Islet precursor cell (in vitro differentiated cells): ENCODE data around the gene TBC1D14.

Experiments used
- DNase-seq: peaks from one replicate; pipeline ENCODE4 v3.0.0-alpha.2; 2018

Gene TBC1D14

GRCh38 chr4:7025040-7025602 lies 115.5 kb downstream of the TBC1D14 start:
- DNase-seq: no peak

- no peak for DNase-seq
Observed at GRCh38 chr4:7026107-7026506, 116.5 kb downstream of the TBC1D14 start.

GRCh38 chr4:7027284-7027683 lies 117.7 kb downstream of the TBC1D14 start:
- DNase-seq: no peak

GRCh38 chr4:7027913-7028312 lies 118.3 kb downstream of the TBC1D14 start:
- no peak for DNase-seq

- DNase-seq: no peak
Observed at GRCh38 chr4:7029212-7029611, 119.6 kb downstream of the TBC1D14 start.

GRCh38 chr4:7029921-7030320 lies 120.3 kb downstream of the TBC1D14 start:
- peak; percentile 29 for DNase-seq

- DNase-seq: no peak
Observed at GRCh38 chr4:7030856-7031255, 121.2 kb downstream of the TBC1D14 start.

- no peak for DNase-seq
Observed at GRCh38 chr4:7031558-7032449, 122.2 kb downstream of the TBC1D14 start.

- DNase-seq: no peak
Observed at GRCh38 chr4:7032596-7032995, 123.0 kb downstream of the TBC1D14 start.

GRCh38 chr4:7034262-7035081 lies 124.8 kb downstream of the TBC1D14 start:
- DNase-seq: peak; percentile 90

- DNase-seq: no peak
Observed at GRCh38 chr4:7037425-7037824, 127.8 kb downstream of the TBC1D14 start.

- no peak for DNase-seq
Observed at GRCh38 chr4:7040765-7041164, 131.1 kb downstream of the TBC1D14 start.

- no peak for DNase-seq
Observed at GRCh38 chr4:7041246-7041645, 131.6 kb downstream of the TBC1D14 start.

- DNase-seq: no peak
Observed at GRCh38 chr4:7041801-7042502, 132.3 kb downstream of the TBC1D14 start.

GRCh38 chr4:7042503-7043283 lies 133.1 kb downstream of the TBC1D14 start:
- peak; percentile 99 for DNase-seq

GRCh38 chr4:7043284-7044136 lies 133.9 kb downstream of the TBC1D14 start, which contains the start of gene TADA2B:
Gene TADA2B (plus strand): TSS chr4:7043372. CDS start chr4:7043580, 208 bp downstream.
- DNase-seq: peak; percentile 76

- no peak for DNase-seq
Observed at GRCh38 chr4:7044137-7044930, 134.7 kb downstream of the TBC1D14 start.

- DNase-seq: no peak
Observed at GRCh38 chr4:7045553-7045952, 135.9 kb downstream of the TBC1D14 start.

- no peak for DNase-seq
Observed at GRCh38 chr4:7045961-7046921, 136.6 kb downstream of the TBC1D14 start.
